ENCODE data around the gene TMEM163. TPM values are rescaled to one million over a fixed set of nuclear protein-coding genes. Genes with fewer than 3 reads are reported as not detected.

Gene TMEM163
- total RNA-seq, 1 experiment from 2014 or later = 0.94 TPM

GRCh38 chr2:134726645-134727044 lies 7.8 kb upstream of the TMEM163 start:
- peaks cover 13% of the 10 kb centered on the region for H3K27me3 Mint-ChIP-seq (ENCODE audit: low read depth)
- H3K4me3 Mint-ChIP-seq = no peak overlapping the region
- no peaks in the 10 kb centered on the region for H3K36me3 Mint-ChIP-seq
- H3K4me1 Mint-ChIP-seq = peaks cover 7% of the 10 kb centered on the region
- no peak for DNase-seq (ENCODE audit: low spot score)
- ATAC-seq = no peak
- TF ChIP-seq TP53 (CRISPR knock-in tag; IDR thresholded peaks at IDR 0.05) (no peak), ZSCAN18 (CRISPR knock-in tag; IDR thresholded peaks at IDR 0.05) (no peak), E2F1 (CRISPR knock-in tag; IDR thresholded peaks at IDR 0.05) (no peak), ZNF532 (CRISPR knock-in tag; IDR thresholded peaks at IDR 0.05; ENCODE audit: borderline replicate concordance) (no peak), EMX1 (CRISPR knock-in tag; IDR thresholded peaks at IDR 0.05) (no peak), TEAD4 (CRISPR knock-in tag; IDR thresholded peaks at IDR 0.05) (no peak), ZNF671 (CRISPR knock-in tag; IDR thresholded peaks at IDR 0.05) (no peak), ZNF512 (CRISPR knock-in tag; IDR thresholded peaks at IDR 0.05; ENCODE audit: borderline replicate concordance) (no peak), ZNF121 (CRISPR knock-in tag; IDR thresholded peaks at IDR 0.05) (no peak), TEAD1 (CRISPR knock-in tag; IDR thresholded peaks at IDR 0.05) (no peak)
- POLR2A ChIA-PET = no interaction called here
- H3K27ac Mint-ChIP-seq = no peak overlapping the region
- CTCF ChIA-PET = no interaction called here
- H3K9me3 Mint-ChIP-seq = no peaks in the 10 kb centered on the region

GRCh38 chr2:134725876-134726275 lies 7.1 kb upstream of the TMEM163 start:
- ATAC-seq (no peak), DNase-seq (ENCODE audit: low spot score) (no peak)
- no peak overlapping the region for H3K27ac Mint-ChIP-seq
- H3K36me3 Mint-ChIP-seq = no peaks in the 10 kb centered on the region
- H3K4me3 Mint-ChIP-seq = no peak overlapping the region
- CTCF ChIA-PET = no interaction called here
- H3K9me3 Mint-ChIP-seq = no peaks in the 10 kb centered on the region
- POLR2A ChIA-PET = no interaction called here
- peaks cover 7% of the 10 kb centered on the region for H3K4me1 Mint-ChIP-seq
- H3K27me3 Mint-ChIP-seq (ENCODE audit: low read depth) = peaks cover 21% of the 10 kb centered on the region
- no peak for TF ChIP-seq ZNF396 (CRISPR knock-in tag; IDR thresholded peaks at IDR 0.05; ENCODE audit: borderline replicate concordance)
- TF ChIP-seq AR (CRISPR knock-in tag; IDR thresholded peaks at IDR 0.05) = no peak
- no peak for TF ChIP-seq MAX (CRISPR knock-in tag; IDR thresholded peaks at IDR 0.05)
- no peak for TF ChIP-seq ATF6 (CRISPR knock-in tag; IDR thresholded peaks at IDR 0.05)
- no peak for TF ChIP-seq OVOL2 (CRISPR knock-in tag; IDR thresholded peaks at IDR 0.05; ENCODE audit: borderline replicate concordance)

Data from WTC11 (cell line).